HG02840 (cell line): Measurements from ENCODE around the gene CAPN15.

Experiments used
- ATAC-seq: cut with Tn5 transposase; IDR thresholded peaks from one replicate; pipeline ENCODE4 v1.9.1; 2021; ENCODE audit warnings: mild to moderate bottlenecking, moderate library complexity, moderate number of reproducible peaks; ENCODE audit not compliant: unreplicated experiment, low FRiP score

CAPN15 gene

GRCh38 chr16:574021-574760 lies 46.7 kb downstream of the CAPN15 start:
- no peak for ATAC-seq

DNA sequence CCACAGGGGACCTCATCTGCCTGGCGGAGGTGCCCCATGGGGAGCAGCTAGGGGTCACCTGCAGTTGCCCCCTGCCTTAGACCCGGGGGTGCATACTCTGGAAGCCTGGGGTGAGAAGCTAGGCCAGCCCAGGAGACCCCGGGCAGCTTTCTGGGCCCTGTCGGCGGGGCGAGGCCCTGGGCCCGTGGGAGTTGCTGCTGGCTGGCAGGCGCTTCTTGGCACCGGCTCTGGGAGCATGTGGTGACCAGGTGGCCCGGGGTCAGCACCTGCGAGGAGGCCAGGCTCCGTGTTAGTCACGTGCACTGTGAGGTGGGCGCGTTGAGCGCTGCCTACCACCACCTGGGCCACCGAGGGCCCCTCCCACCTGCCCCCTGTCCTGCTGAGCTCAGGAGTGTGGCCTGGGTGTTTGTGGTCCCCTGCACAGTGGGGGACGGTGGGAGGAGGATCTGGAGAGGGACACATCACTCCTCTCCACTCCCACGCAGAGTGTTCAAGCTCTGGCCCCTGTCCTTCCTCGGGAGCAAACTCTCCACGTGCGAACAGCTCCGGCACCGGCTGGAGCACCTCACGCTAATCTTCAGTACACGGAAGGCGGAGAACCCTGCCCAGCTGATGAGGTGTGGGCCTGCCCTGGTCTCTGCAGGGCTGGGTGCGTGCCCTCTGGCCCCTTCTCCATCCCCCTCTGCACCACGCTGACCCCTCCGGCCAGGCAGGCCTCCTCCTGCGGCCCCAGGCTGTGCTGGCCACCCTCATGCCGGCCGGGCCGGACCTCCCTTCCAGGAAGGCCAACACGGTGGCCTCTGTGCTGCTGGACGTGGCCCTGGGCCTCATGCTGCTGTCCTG lies 48.1 kb downstream of the CAPN15 start:
- no peak for ATAC-seq

GRCh38 chr16:576197-576822 lies 48.8 kb downstream of the CAPN15 start:
- no peak for ATAC-seq

DNA sequence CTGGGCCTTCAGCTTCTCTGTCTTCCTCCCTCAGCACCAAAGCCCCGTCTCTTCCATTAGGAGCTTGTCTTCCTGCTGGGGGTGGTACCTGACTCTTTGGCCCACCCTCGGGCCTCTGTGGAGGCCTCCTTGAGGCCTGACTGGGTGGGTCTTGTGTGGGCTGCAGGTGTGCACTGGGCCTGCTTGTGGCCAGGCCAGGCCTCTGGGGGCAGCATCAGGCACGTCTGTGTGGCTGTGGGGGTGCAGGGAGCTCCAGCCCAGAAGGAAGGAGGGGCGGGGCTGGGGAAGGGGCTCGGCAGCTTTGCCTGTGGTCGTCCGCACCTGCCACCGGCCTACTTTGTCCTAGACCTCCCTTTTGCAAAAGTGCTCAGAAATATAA lies 49.3 kb downstream of the CAPN15 start:
- no peak for ATAC-seq

- no peak for ATAC-seq
These were observed 50.3 kb downstream of the CAPN15 start for GRCh38 chr16:577796-578195.

DNA sequence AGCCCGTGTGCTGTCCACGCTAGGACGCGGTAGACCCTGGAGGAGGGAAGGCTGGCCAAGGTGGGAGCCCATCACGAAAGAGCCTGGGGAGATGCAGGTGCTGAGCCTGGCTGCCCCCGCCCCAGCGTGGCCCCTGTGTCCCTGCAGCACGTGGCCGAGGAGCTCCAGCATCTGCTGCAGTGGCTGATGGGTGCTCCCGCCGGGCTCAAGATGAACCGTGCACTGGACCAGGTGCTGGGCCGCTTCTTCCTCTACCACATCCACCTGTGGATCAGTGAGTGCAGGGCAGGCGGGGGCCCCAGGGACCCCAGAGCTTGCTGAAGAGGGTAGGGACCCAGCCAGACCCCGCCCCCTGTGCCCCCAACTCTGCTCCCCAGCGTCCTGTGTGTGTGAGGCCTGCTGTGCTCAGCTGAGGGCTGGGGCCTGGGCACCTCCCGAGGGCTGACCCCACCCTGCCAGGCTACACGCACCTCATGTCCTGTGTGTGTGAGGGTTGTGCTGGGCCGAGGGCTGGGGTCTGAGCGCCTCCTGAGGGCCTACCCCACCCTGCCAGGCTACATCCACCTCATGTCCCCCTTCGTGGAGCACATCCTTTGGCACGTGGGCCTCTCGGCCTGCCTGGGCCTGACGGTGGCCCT lies 50.8 kb downstream of the CAPN15 start:
- ATAC-seq = no peak

GRCh38 chr16:578870-579405 lies 51.4 kb downstream of the CAPN15 start:
- ATAC-seq = no peak

- ATAC-seq = no peak
These were observed 52.8 kb downstream of the CAPN15 start for GRCh38 chr16:580141-580945.

- ATAC-seq = no peak
These were observed 53.5 kb downstream of the CAPN15 start for GRCh38 chr16:580946-581498.

DNA sequence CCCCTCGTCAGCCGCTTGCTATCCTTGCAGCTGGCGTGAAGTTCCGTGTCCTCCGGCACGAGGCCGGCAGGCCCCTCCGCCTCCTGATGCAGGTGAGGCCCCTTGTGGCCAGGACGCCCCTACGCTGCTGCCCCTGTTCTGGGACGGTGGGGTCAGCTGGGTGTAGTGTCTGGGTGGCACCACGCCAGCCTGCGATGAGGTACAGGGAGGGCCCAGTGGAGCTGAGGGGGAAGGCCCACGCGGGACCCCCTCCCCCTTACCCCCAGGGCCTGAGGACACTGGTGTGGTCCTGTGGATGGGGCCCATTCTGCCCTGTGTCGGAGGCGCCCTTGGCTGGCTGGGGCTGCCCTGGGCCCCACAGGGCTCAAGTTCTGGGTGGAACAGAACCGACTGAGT lies 54.7 kb downstream of the CAPN15 start:
- no peak for ATAC-seq

- no peak for ATAC-seq
These were observed 55.3 kb downstream of the CAPN15 start for GRCh38 chr16:582614-583331.

DNA sequence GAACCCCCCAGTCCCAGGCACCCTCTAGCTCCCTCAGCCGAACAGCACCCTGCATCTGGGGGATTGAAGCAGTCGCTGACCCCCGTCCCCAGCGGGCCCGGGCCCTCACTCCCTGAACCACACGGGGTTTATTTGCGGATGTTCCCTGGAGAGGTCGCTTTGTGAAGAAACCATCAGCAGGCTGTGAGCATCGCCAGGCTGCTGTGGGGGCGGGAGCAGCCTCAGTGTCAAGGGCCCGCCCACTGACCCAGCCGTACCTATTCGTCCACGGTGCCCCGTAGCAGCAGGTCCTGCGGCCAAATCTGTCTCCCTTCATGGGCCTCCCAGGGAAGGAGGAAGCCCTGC lies 55.9 kb downstream of the CAPN15 start:
- ATAC-seq = no peak

GRCh38 chr16:583815-584591 lies 56.5 kb downstream of the CAPN15 start:
- ATAC-seq = no peak

DNA sequence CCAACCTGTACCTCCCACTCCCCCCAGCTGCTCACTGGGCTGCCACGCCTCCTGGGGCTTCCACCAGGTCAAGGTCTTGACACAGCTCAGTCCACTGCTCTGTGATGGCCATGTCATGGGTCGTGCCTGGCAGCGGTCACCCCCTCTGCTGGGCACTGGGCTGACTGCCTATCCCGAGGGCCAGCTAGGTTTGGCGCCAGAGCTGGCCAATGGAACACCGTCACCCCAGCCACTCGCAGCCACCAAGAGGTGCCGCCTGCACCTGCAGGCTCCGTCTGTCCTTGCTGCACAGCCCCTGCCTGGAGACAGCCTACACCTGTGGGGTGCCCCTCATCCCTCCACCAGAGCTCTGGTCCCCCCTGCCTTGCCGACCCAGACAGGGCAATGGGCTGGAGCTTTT lies 57.8 kb downstream of the CAPN15 start:
- no peak for ATAC-seq

DNA sequence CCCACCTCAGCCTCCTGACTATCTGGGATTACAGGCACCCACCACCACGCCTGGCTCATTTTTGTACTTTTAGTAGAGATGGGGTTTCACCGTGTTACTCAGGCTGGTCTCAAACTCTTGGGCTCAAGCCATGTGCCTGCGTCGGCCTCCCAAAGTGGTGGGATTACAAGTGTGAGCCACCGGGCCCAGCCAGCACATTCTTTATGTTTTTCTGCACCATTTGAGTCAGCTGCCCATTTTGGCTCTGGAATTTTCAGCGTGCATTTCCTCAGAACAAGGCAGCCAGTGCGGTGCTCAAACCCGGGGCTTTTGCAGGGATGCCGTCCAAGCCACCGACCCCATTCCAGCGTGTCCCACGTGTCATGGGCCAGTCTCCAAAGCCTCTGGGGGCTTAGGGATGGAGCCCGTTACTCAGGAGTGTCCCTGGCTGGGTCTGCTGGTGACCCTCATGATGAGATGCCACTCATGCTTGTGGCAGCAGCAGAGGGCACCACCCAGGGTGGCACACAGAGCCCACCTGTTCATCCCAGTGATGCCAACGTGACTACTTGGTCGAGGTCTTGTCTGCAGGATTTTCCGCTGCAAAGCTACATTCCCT lies 58.6 kb downstream of the CAPN15 start:
- ATAC-seq = no peak

DNA sequence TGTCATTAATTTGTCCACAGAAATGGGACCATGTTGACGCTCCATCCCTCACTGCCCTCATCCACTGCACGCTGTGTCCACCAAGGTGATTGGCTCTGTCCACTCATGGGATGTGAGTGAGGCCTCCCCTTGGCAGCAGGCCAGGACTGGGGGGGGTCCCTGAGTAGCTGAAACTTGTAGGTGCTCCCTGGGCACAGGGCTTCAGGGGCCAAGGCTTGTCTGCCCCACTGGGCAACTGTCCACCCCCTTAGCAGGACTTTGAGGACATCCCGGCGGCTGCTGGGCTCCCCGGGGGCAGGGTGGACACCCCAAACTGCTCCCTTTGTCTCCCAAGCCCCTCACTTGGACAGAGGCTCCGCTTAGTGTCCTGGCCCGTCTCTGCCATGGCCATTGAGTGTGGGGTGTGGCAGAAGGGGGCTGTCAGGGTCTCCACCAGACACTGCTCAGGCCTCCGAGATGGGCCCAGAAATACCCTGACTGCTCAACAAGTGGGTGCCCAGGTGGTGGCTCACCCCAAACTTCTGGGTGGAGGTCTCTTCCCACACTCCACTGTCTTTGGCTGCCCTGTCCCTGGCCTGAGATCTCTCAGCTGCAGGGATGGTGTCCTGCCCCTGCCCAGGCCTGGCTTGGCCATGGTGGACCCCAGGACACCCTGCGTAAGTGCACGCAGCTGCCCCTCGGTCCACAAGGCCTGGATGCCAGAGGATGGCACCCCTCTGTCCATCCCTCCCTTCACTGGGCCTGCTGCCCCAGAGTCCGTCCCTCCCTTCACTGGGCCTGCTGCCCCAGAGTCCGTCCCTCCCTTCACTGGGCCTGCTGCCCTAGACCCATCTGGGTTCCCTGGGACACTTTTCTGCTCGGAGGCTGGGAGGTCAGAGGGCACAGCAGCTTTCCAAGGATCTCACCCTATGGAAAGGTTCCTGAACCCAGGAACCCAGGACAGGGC lies 59.4 kb downstream of the CAPN15 start:
- ATAC-seq = no peak

GRCh38 chr16:588639-588888 lies 61.1 kb downstream of the CAPN15 start:
- peak; percentile 3 for ATAC-seq
